GM18870 (cell line): ENCODE results near the gene SPSB1.

ENCODE experiments used
- ATAC-seq: cut with Tn5 transposase; IDR thresholded peaks from one replicate; pipeline ENCODE4 v1.9.1; 2021; ENCODE audit warnings: moderate library complexity; ENCODE audit not compliant: unreplicated experiment

SPSB1 gene

GRCh38 chr1:9416506-9416905 is 123.8 kb downstream of the SPSB1 start:
- ATAC-seq = no peak

GRCh38 chr1:9416918-9417500 is 124.3 kb downstream of the SPSB1 start:
- ATAC-seq = no peak

- no peak for ATAC-seq
These were observed 125.0 kb downstream of the SPSB1 start for GRCh38 chr1:9417695-9418094.

GRCh38 chr1:9418851-9419250 is 126.2 kb downstream of the SPSB1 start:
- ATAC-seq = no peak
